Vagina (tissue), 2 donors: ENCODE measurements around the gene C6orf47. TPM values are rescaled to one million over a fixed set of nuclear protein-coding genes. Genes with fewer than 3 reads are reported as not detected.

Experiments
- DNase-seq, 2 donors: peaks; one replicate each; pipeline ENCODE4 v3.0.0-alpha.2; 2017; ENCODE audit errors: extremely low spot score in 2 of 2
- H3K27ac ChIP-seq: fragments of 200-600 bp; sonication (generic); one replicate; pipeline ENCODE4 v1.5.1; 2019
- H3K27me3 ChIP-seq: fragments of 200-600 bp; sonication (generic); one replicate; pipeline ENCODE4 v1.5.1; 2019
- H3K36me3 ChIP-seq, 2 donors: fragments of 200-600 bp; sonication (generic); one replicate each; pipeline ENCODE4 v1.5.1; 2017 to 2019
- H3K4me1 ChIP-seq: fragments of 200-600 bp; sonication (generic); one replicate; pipeline ENCODE4 v1.5.1; 2019
- H3K4me3 ChIP-seq, 2 donors: fragments of 200-600 bp; sonication (generic); 1 replicate in 1 of 2; 2 replicates in 1 of 2; pipeline ENCODE4 v1.5.1; 2016 to 2019
- H3K9me3 ChIP-seq: fragments of 200-600 bp; sonication (generic); one replicate; pipeline ENCODE4 v1.5.1; 2019
- CTCF ChIP-seq, 3 experiments: fragments of 450-650 bp in 2 of 3; fragments of 200-600 bp in 1 of 3; sonication (generic) in 1 of 3; IDR thresholded peaks; one replicate each; pipeline ENCODE4 v1.5.1; 2017 to 2019; ENCODE audit warnings: antibody characterized with exemption in 3 of 3, mild to moderate bottlenecking in 2 of 3, moderate library complexity in 2 of 3
- POLR2A ChIP-seq, 2 donors: fragments of 450-650 bp; IDR thresholded peaks; one replicate each; pipeline ENCODE4 v1.6.1; 2017; ENCODE audit warnings: antibody characterized with exemption in 2 of 2, mild to moderate bottlenecking in 2 of 2, moderate library complexity in 2 of 2
- POLR2AphosphoS5 ChIP-seq, 2 donors: sonication (generic); formaldehyde crosslinking; IDR thresholded peaks; one replicate each; pipeline ENCODE4 v1.9.0; 2017; ENCODE audit warnings: antibody characterized with exemption in 2 of 2, mild to moderate bottlenecking in 2 of 2, low read depth in 1 of 2; ENCODE audit not compliant: insufficient read depth in 1 of 2
- intact Hi-C: fragments of 100-400 bp; cut with DNase I; formaldehyde crosslinking; loops from one replicate; pipeline ENCODE4 v1.15.1; 2023
- total RNA-seq: library from RNA; depleted of rRNA; stranded (reverse); fragments of >200 nt; gene quantifications from one replicate; pipeline ENCODE4 v1.2.3, GENCODE V29; 2016

C6orf47 gene
- total RNA-seq, 1 donor from 2014 or later: 15.2 TPM

- intact Hi-C loops: no loop called here
- peaks cover 65% of the 10 kb centered on the region for H3K4me1 ChIP-seq
These were observed 915 bp upstream of the C6orf47 start for GRCh38 chr6:31661262-31662123.

GRCh38 chr6:31659649-31660380 lies 763 bp downstream of the C6orf47 start:
- peaks cover 63% of the 10 kb centered on the region for H3K4me1 ChIP-seq
- peak overlapping the region; percentile 60 to 87 for H3K4me3 ChIP-seq
- H3K27ac ChIP-seq: peak overlapping the region; percentile 91
- peaks cover 0 to 8% of the 10 kb centered on the region in 2 donors for H3K36me3 ChIP-seq
- DNase-seq: no peak
- intact Hi-C loops: no loop called here
- TF ChIP-seq POLR2AphosphoS5 (IDR thresholded peaks at IDR 0.05; ENCODE audit: insufficient read depth in 1 of 2, low read depth in 1 of 2): peak in 1 of 2 donors; percentile 24
- TF ChIP-seq CTCF (IDR thresholded peaks at IDR 0.05): no peak
- H3K9me3 ChIP-seq: no peaks in the 10 kb centered on the region
- no peaks in the 10 kb centered on the region for H3K27me3 ChIP-seq

More at GRCh38 chr6:31661262-31662123, 915 bp upstream of the C6orf47 start:
- Histone ChIP-seq H3K27me3 (no peaks in the 10 kb centered on the region), H3K27ac (peak overlapping the region; percentile 91), H3K36me3 (peaks cover 0 to 8% of the 10 kb centered on the region in 2 donors), H3K4me3 (peak overlapping the region; percentile 60 to 87), H3K9me3 (no peaks in the 10 kb centered on the region)
- no peak for TF ChIP-seq CTCF (IDR thresholded peaks at IDR 0.05)
- no peak for TF ChIP-seq POLR2A (IDR thresholded peaks at IDR 0.05)
- no peak for TF ChIP-seq POLR2AphosphoS5 (IDR thresholded peaks at IDR 0.05; ENCODE audit: insufficient read depth in 1 of 2, low read depth in 1 of 2)
- DNase-seq: no peak

GRCh38 chr6:31658983-31659648 lies 1.5 kb downstream of the C6orf47 start:
- intact Hi-C loops: no loop called here
- DNase-seq: no peak
- H3K27ac ChIP-seq: peak overlapping the region; percentile 91
- H3K4me1 ChIP-seq: peaks cover 59% of the 10 kb centered on the region
- H3K27me3 ChIP-seq: no peaks in the 10 kb centered on the region
- H3K36me3 ChIP-seq: peaks cover 0 to 8% of the 10 kb centered on the region in 2 donors
- no peaks in the 10 kb centered on the region for H3K9me3 ChIP-seq
- H3K4me3 ChIP-seq: peak overlapping the region; percentile 60 to 87
- TF ChIP-seq POLR2A (IDR thresholded peaks at IDR 0.05): no peak
- no peak for TF ChIP-seq CTCF (IDR thresholded peaks at IDR 0.05)
- no peak for TF ChIP-seq POLR2AphosphoS5 (IDR thresholded peaks at IDR 0.05; ENCODE audit: insufficient read depth in 1 of 2, low read depth in 1 of 2)

GRCh38 chr6:31658158-31658688 lies 2.4 kb downstream of the C6orf47 start:
- intact Hi-C loops: no loop called here
- TF ChIP-seq POLR2A (IDR thresholded peaks at IDR 0.05) (no peak), POLR2AphosphoS5 (IDR thresholded peaks at IDR 0.05; ENCODE audit: insufficient read depth in 1 of 2, low read depth in 1 of 2) (no peak)
- H3K9me3 ChIP-seq: no peaks in the 10 kb centered on the region
- no peak overlapping the region for H3K27ac ChIP-seq
- no peak for DNase-seq
- peaks cover 0 to 8% of the 10 kb centered on the region in 2 donors for H3K36me3 ChIP-seq
- peaks cover 58% of the 10 kb centered on the region for H3K4me1 ChIP-seq
- H3K27me3 ChIP-seq: no peaks in the 10 kb centered on the region
- H3K4me3 ChIP-seq: no peak overlapping the region
